Measurements from ENCODE around the gene RCOR2. TPM values are rescaled to one million over a fixed set of nuclear protein-coding genes. Genes with fewer than 3 reads are reported as not detected.
A peak's percentile ranks its signal among the peaks of the same experiment; 100 is the strongest.

Gene RCOR2
- total and polyA plus RNA-seq, 2 of the 13 experiments (the other 11 are each of a cell fraction or from before 2014, with no cell fraction given) = 8.3 to 8.5 TPM

- TF ChIP-seq FOXP4 (CRISPR knock-in tag; IDR thresholded peaks at IDR 0.05) (0 out of 2 replicates have a peak, but pooled peaks have one; percentile 34), MLX (CRISPR knock-in tag; IDR thresholded peaks at IDR 0.05) (peak; percentile 96), TERF1 (CRISPR knock-in tag; IDR thresholded peaks at IDR 0.05) (no peak), ZNF740 (CRISPR knock-in tag; IDR thresholded peaks at IDR 0.05) (peak; percentile 62; the same call in 1 of the 2 replicates), POLR2G (IDR thresholded peaks at IDR 0.05; ENCODE audit: low read depth, low read length) (peak; percentile 69), HNF4G (IDR thresholded peaks at IDR 0.05; ENCODE audit: borderline replicate concordance, low read depth, low read length) (no peak), HNF4G (CRISPR knock-in tag; IDR thresholded peaks at IDR 0.05; ENCODE audit: borderline replicate concordance, low read depth) (peak; percentile 36; the same call in 1 of the 2 replicates), EP300 (IDR thresholded peaks at IDR 0.05; ENCODE audit: low read depth in 2 of 2, low read length in 2 of 2) (peak in 1 of 2 experiments; percentile 12; a peak in 1 of 4 replicates), EP300 (CRISPR knock-in tag; IDR thresholded peaks at IDR 0.05; ENCODE audit: borderline replicate concordance) (0 out of 2 replicates have a peak, but pooled peaks have one; percentile 25), ZFY (CRISPR knock-in tag; IDR thresholded peaks at IDR 0.05) (peak; percentile 58; the same call in 1 of the 2 replicates)
- TF ChIP-seq, protein P1, sequence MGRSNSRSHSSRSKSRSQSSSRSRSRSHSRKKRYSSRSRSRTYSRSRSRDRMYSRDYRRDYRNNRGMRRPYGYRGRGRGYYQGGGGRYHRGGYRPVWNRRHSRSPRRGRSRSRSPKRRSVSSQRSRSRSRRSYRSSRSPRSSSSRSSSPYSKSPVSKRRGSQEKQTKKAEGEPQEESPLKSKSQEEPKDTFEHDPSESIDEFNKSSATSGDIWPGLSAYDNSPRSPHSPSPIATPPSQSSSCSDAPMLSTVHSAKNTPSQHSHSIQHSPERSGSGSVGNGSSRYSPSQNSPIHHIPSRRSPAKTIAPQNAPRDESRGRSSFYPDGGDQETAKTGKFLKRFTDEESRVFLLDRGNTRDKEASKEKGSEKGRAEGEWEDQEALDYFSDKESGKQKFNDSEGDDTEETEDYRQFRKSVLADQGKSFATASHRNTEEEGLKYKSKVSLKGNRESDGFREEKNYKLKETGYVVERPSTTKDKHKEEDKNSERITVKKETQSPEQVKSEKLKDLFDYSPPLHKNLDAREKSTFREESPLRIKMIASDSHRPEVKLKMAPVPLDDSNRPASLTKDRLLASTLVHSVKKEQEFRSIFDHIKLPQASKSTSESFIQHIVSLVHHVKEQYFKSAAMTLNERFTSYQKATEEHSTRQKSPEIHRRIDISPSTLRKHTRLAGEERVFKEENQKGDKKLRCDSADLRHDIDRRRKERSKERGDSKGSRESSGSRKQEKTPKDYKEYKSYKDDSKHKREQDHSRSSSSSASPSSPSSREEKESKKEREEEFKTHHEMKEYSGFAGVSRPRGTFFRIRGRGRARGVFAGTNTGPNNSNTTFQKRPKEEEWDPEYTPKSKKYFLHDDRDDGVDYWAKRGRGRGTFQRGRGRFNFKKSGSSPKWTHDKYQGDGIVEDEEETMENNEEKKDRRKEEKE (IDR thresholded peaks at IDR 0.05) = no peak
- TF ChIP-seq, protein P2, sequence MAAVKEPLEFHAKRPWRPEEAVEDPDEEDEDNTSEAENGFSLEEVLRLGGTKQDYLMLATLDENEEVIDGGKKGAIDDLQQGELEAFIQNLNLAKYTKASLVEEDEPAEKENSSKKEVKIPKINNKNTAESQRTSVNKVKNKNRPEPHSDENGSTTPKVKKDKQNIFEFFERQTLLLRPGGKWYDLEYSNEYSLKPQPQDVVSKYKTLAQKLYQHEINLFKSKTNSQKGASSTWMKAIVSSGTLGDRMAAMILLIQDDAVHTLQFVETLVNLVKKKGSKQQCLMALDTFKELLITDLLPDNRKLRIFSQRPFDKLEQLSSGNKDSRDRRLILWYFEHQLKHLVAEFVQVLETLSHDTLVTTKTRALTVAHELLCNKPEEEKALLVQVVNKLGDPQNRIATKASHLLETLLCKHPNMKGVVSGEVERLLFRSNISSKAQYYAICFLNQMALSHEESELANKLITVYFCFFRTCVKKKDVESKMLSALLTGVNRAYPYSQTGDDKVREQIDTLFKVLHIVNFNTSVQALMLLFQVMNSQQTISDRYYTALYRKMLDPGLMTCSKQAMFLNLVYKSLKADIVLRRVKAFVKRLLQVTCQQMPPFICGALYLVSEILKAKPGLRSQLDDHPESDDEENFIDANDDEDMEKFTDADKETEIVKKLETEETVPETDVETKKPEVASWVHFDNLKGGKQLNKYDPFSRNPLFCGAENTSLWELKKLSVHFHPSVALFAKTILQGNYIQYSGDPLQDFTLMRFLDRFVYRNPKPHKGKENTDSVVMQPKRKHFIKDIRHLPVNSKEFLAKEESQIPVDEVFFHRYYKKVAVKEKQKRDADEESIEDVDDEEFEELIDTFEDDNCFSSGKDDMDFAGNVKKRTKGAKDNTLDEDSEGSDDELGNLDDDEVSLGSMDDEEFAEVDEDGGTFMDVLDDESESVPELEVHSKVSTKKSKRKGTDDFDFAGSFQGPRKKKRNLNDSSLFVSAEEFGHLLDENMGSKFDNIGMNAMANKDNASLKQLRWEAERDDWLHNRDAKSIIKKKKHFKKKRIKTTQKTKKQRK (IDR thresholded peaks at IDR 0.05; ENCODE audit: low read length) = no peak
Observed at GRCh38 chr11:63919267-63920125, 2.5 kb upstream of the RCOR2 start (continued).

Data from HepG2 (cell line).